Adrenal gland (tissue), 5 donors: Measurements from ENCODE around the gene SP100.

ENCODE experiments used
- CTCF ChIP-seq, 6 experiments: fragments of 450-650 bp in 4 of 6; fragments of 200-600 bp in 2 of 6; sonication (generic) in 1 of 6; IDR thresholded peaks; 1 replicate in 5 of 6; 2 replicates in 1 of 6; pipeline versions ENCODE4 v1.5.1 to v1.8.0; 2016 to 2021; ENCODE audit warnings: antibody characterized with exemption in 6 of 6, mild to moderate bottlenecking in 2 of 6, moderate library complexity in 1 of 6
- POLR2A ChIP-seq, 2 donors: fragments of 450-650 bp; IDR thresholded peaks; one replicate each; pipeline ENCODE4 v1.6.1; 2017; ENCODE audit warnings: antibody characterized with exemption in 2 of 2, mild to moderate bottlenecking in 2 of 2, moderate library complexity in 1 of 2
- donor health status: DM: no; HTN: no; CAD: no.

DNA sequence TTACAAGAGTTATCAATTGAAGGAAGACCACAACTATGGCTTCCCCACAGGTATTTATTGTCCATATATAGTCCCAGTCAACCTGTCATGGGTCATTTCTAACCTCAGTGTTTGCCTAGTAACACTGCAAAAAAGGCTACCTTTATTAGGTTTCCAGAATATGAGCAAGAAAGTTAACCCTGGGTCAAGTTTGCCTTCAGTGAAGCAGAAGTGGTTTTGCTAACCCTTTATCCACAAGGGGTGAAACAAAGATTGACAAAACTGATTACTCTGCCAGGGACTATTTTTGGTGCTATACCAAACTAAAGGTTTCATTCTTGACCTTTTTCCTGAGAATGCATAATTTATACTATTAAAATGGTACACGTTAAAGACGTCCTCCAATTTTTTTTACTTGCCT lies 28.8 kb downstream of the SP100 start:
- TF ChIP-seq CTCF (IDR thresholded peaks at IDR 0.05) (no peak), POLR2A (IDR thresholded peaks at IDR 0.05) (no peak)
